GM10847 (cell line): ENCODE data around the gene PPDPF.

ENCODE experiments used
- POLR2A ChIP-seq: IDR thresholded peaks from 2 replicates; pipeline ENCODE4 v1.6.1; 2011; ENCODE audit not compliant: insufficient read length; ENCODE audit errors: extremely low read depth

The PPDPF gene

GRCh38 chr20:63520504-63520933 lies at the start of gene PPDPF:
Gene PPDPF, plus strand, starts transcription at chr20:63520765. Its CDS starts 544 bp downstream, at chr20:63521309.
- TF ChIP-seq POLR2A, result peak; percentile 95

- TF ChIP-seq POLR2A, result no peak
Measured at GRCh38 chr20:63471002-63471716, 49.4 kb upstream of the PPDPF start.

- TF ChIP-seq POLR2A, result no peak
Measured at GRCh38 chr20:63471717-63471980, 48.9 kb upstream of the PPDPF start.

GRCh38 chr20:63471981-63472831 lies 48.4 kb upstream of the PPDPF start, which contains the start of gene KCNQ2:
Gene KCNQ2, minus strand, starts transcription at chr20:63472655. Its CDS starts 192 bp downstream, at chr20:63472463.
- TF ChIP-seq POLR2A, result no peak

GRCh38 chr20:63472862-63473390 lies 47.6 kb upstream of the PPDPF start:
- no peak for TF ChIP-seq POLR2A

GRCh38 chr20:63473555-63474449 lies 46.8 kb upstream of the PPDPF start:
- TF ChIP-seq POLR2A, result no peak

- no peak for TF ChIP-seq POLR2A
Measured at GRCh38 chr20:63475209-63475608, 45.4 kb upstream of the PPDPF start.

GRCh38 chr20:63477061-63477616 lies 43.4 kb upstream of the PPDPF start:
- no peak for TF ChIP-seq POLR2A

- TF ChIP-seq POLR2A, result no peak
Measured at GRCh38 chr20:63477944-63478343, 42.6 kb upstream of the PPDPF start.

GRCh38 chr20:63478346-63479302 lies 41.9 kb upstream of the PPDPF start:
- TF ChIP-seq POLR2A, result no peak

- TF ChIP-seq POLR2A, result no peak
Measured at GRCh38 chr20:63481503-63481902, 39.1 kb upstream of the PPDPF start.

GRCh38 chr20:63482021-63482587 lies 38.5 kb upstream of the PPDPF start:
- TF ChIP-seq POLR2A, result no peak

GRCh38 chr20:63483834-63484233 lies 36.7 kb upstream of the PPDPF start:
- no peak for TF ChIP-seq POLR2A
